Fibroblast of skin of right biceps (primary cell): ENCODE results near the gene MANF.

ENCODE experiments used
- DNase-seq: peaks from one replicate; pipeline ENCODE4 v3.0.0-alpha.2; 2013

Gene MANF

DNA sequence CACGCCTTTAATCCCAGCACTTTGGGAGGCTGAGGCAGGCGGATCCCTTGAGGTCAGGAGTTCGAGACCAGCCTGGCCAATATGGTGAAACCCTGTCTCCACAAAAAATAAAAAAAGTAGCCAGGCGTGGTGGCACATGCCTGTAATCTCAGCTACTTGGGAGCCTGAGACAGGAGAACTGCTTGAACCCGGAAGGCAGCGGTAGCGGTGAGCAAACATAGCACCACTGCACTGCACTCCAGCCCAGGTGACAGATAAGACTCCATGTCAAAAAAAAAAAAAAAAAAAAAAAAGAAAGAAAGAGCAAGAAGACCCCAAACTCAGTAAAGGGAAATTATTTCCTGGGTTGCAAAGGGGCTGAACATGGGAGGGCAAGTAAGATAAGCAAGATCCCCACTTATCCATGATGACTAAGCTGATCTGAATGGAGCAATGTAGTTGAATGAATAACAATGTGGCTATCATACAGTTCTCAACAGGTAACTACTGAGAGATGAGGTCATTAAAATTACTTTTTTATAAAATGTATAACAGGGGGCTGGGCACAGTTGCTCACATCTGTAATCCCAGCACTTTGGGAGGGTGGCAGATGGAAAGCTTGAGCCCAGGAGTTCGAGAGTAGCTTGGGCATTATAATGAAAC, 52.0 kb downstream of the MANF start:
- DNase-seq, result no peak
